Fibroblast of lung (primary cell): ENCODE results near the gene PRDM11.
A peak's percentile ranks its signal among the peaks of the same experiment; 100 is the strongest.

ENCODE experiments used
- EZH2 ChIP-seq: IDR thresholded peaks from 2 replicates; pipeline ENCODE4 v1.5.1; 2012; ENCODE audit warnings: low read length, control low read depth, mild to moderate bottlenecking; ENCODE audit errors: missing control alignments
- TF ChIP-seq, protein P1 (sequence below), 2 donors: IDR thresholded peaks in 1 of 2; conservative IDR thresholded peaks in 1 of 2; 1 replicate in 1 of 2; 2 replicates in 1 of 2; pipeline ENCODE4 v1.5.1; 2011 to 2012; ENCODE audit warnings: low read length in 2 of 2, control low read depth in 1 of 2, inconsistent platforms in 1 of 2, low read depth in 1 of 2, mild to moderate bottlenecking in 1 of 2

DNA sequence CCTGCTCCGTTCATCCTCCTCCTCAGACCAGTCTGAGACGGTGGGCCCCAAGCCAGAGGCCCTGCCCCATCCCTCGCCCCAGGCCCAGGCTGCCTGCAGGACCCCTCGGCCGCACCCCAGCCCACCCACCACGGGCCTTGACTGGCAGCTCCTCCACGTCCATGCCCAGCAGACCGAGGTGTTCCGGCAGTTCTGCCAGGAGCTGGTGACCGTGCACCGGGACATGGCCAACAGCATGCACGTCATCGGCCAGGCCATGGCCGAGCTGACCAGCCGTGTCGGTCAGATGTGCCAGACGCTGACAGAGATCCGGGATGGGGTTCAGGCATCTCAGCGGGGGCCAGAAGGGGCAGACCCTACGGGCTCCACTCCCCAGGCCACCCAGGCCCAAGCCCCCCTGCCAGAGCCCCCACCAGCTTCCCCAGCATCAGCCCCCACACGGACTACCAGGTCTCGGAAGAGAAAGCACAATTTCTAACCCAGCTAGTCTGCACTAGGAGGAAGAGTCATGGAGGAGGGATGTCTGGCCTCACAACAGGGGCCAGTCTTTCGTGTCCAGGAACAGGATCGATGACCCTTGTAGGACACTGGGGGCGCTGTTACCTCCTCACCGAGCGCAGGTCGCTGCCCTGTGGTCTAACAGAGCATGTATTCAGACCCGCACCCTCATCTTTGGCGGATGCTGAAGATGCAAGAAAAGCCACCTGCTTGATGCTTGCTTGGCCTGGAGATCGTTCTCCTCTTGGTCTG is 66.3 kb downstream of the PRDM11 start:
- TF ChIP-seq EZH2, result no peak
- TF ChIP-seq, protein P1, sequence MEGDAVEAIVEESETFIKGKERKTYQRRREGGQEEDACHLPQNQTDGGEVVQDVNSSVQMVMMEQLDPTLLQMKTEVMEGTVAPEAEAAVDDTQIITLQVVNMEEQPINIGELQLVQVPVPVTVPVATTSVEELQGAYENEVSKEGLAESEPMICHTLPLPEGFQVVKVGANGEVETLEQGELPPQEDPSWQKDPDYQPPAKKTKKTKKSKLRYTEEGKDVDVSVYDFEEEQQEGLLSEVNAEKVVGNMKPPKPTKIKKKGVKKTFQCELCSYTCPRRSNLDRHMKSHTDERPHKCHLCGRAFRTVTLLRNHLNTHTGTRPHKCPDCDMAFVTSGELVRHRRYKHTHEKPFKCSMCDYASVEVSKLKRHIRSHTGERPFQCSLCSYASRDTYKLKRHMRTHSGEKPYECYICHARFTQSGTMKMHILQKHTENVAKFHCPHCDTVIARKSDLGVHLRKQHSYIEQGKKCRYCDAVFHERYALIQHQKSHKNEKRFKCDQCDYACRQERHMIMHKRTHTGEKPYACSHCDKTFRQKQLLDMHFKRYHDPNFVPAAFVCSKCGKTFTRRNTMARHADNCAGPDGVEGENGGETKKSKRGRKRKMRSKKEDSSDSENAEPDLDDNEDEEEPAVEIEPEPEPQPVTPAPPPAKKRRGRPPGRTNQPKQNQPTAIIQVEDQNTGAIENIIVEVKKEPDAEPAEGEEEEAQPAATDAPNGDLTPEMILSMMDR (conservative IDR thresholded peaks at IDR 0.05 in 1 of 2, IDR thresholded peaks at IDR 0.05 in 1 of 2; ENCODE audit: low read depth in 1 of 2, low read length in 2 of 2), result peak in 1 of 2 donors; percentile 15
